GM13977 (cell line): ENCODE data around the gene JKAMP.

Experiments used
- DNase-seq: peaks from one replicate; pipeline ENCODE4 v3.0.0; 2012; ENCODE audit warnings: low spot score
- CTCF ChIP-seq: IDR thresholded peaks from 2 replicates; pipeline ENCODE4 v1.5.1; 2012; ENCODE audit warnings: mild to moderate bottlenecking, control low read depth; ENCODE audit not compliant: insufficient read depth; ENCODE audit errors: extremely low read depth, missing control alignments
- in situ Hi-C: fragments of 300-500 bp; cut with MboI; formaldehyde crosslinking; loops from one replicate; pipeline ENCODE4 v1.12.0; 2022; ENCODE audit warnings: low sequenced_read_pairs, low pct_unique_long_range_greater_than_20kb, mixed read lengths, inconsistent platforms; ENCODE audit not compliant: unreplicated experiment

Gene JKAMP

GRCh38 chr14:59463787-59464485 lies 20.4 kb upstream of the JKAMP start:
- in situ Hi-C loops, result no loop called here
- no peak for TF ChIP-seq CTCF

DNA sequence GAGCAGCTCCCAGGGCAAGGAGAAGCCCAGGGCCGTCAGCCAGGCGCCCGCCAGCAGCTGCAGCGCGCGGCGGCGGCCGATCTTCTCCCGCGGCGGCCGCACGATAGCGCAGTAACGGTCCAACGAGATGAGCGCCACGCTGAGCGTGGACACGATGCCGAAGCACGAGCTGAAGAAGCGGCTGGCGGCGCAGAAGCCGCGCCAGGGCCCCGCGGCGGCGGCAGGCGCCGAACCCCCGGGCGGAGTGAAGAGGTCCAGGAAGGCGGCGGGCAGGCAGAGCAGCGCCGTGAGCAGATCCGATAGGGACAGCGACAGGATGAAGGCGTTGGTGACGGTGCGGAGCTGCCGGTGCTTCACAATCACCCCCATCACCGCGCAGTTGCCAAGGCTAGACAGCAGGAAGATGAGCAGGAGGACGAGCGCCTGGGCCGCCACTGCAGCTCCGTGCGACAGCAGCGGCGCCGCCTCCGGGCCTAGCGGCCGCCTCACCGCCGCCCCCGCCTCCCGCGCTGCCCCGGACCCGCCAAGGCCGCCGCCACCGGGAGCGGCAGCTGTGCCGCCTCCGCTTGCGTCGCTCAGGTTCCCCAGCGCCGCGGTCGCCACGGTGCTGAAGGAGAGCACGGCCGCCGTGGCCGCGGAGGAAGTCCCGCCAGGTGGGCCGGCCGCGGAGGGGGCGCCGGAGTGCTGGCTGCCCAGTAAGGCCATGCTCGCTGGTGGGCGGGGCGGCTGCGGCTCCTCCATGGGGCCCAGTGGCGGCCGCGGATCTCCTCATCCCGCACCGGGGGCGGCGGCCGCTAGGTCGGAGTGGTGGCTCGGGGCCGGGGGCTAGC lies 19.6 kb upstream of the JKAMP start:
- TF ChIP-seq CTCF, result no peak
- in situ Hi-C loops, result no loop called here

More at GRCh38 chr14:59463787-59464485, 20.4 kb upstream of the JKAMP start:
- peak; percentile 64 for DNase-seq

DNA sequence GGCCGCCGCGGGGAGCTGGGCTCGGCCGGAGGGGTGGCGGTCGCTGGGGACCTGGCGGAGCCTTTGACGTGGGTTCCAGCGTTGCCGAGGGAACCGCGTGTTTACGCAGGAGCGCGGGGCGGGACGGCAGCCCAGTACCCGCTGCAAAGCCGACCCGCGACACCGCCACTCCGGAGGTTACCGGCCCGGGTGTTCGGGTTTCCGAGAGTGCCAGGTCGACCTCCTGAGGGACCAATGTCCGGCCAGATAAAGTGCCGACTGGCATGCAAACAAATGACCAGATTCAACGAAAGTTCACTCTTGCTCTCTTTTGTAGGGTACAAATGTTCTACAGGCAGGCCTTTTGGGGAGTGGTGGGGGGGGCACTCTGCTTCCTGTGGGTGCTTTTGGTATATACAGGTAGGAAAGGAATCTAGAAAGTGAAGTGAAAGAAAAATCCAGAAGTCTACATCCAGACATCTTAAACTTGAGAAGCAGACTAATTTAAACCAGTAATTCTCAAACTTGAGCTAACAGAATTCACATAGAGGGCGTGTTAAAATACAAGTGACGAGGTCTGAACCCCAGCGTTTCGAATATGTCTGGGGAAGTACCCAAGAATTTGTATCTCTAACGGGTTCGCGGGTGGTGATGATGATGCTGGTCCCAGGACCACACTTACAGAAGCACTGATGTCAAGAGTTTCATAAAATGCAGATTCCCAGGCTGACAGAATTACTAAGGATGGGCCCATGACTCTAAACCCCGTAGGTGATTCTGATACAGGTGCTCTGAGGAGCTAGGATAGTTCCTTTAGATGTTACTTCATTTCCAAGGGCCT lies 18.8 kb upstream of the JKAMP start, which contains the start of gene GPR135:
Gene GPR135 (minus strand): TSS at position 65 of the 820 bp plus-strand sequence. CDS start 154 bp downstream, outside the sequence.
- DNase-seq, result no peak
- in situ Hi-C loops, result no loop called here
- no peak for TF ChIP-seq CTCF

More for the DNA sequence above, 19.6 kb upstream of the JKAMP start:
- peak; percentile 85 for DNase-seq

DNA sequence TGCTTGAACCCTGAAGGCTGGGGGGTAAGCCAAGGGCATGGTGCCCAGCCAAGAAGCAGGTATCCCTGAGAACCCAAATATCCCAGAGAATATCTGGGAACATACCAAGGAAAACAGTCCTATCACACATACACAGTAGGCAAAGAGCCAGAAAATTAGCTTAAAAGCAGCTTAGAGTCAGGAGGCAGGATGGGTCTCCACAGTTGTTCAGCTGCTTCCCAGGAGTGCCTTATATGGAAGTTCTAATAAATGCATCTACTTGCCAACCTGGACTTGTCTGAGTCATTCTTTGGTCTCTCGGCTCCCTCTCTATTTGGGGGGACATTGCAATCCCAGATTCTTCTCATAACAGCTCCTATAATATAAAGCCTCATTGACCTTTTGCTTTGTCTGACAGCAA lies 10.1 kb upstream of the JKAMP start:
- in situ Hi-C loops, result no loop called here
- no peak for DNase-seq
- TF ChIP-seq CTCF, result no peak

GRCh38 chr14:59475709-59476108 lies 8.6 kb upstream of the JKAMP start:
- in situ Hi-C loops, result no loop called here
- no peak for TF ChIP-seq CTCF
- no peak for DNase-seq

DNA sequence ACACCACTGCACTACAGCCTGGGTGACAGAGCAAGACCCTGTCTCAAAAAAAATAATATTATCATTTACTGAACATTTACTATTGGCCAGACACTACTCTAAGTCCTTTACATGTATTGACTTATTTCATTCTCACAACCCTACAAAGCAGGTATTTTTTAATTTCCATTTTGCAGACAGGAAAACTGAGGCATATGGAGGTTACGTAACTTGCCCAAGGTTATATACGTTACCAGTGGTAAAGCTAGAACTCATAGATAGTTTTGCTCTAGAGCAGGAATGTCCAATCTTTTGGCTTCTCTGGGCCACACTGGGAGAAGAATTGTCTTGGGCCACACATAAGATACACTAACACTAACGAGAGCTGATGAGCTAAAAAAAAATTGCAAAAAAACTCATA lies 5.8 kb upstream of the JKAMP start:
- TF ChIP-seq CTCF, result no peak
- in situ Hi-C loops, result no loop called here
- DNase-seq, result no peak
